PFSK-1 (cell line): ENCODE measurements around the gene TMEM143.

Experiments
- FOXP2 ChIP-seq: optimal IDR thresholded peaks from 2 replicates; pipeline ENCODE3; 2011; ENCODE audit warnings: borderline replicate concordance, control low read depth, inconsistent platforms; ENCODE audit not compliant: insufficient read depth; ENCODE audit errors: extremely low read length, extremely low read depth
- POLR2AphosphoS5 ChIP-seq: IDR thresholded peaks from 2 replicates; pipeline ENCODE4 v1.6.1; 2012; ENCODE audit warnings: low read depth, mild to moderate bottlenecking, control low read depth, low read length, moderate library complexity
- REST ChIP-seq, 2 experiments: IDR thresholded peaks; 2 replicates each; pipeline versions ENCODE4 v1.6.1 to v1.8.0; 2011 to 2012; ENCODE audit warnings: low read depth in 2 of 2, low read length in 2 of 2, control low read depth in 1 of 2, inconsistent platforms in 1 of 2, mild to moderate bottlenecking in 1 of 2, moderate library complexity in 1 of 2; ENCODE audit not compliant: insufficient read depth in 1 of 2
- SIN3A ChIP-seq: IDR thresholded peaks from 2 replicates; pipeline ENCODE4 v1.6.1; 2012; ENCODE audit warnings: mild to moderate bottlenecking, low read length, moderate library complexity, borderline replicate concordance; ENCODE audit not compliant: insufficient read depth
- TAF1 ChIP-seq: IDR thresholded peaks from 2 replicates; pipeline ENCODE4 v1.6.1; 2012; ENCODE audit warnings: low read length, control low read depth, borderline replicate concordance; ENCODE audit not compliant: insufficient read depth

Gene TMEM143

GRCh38 chr19:48319647-48320541, 43.8 kb downstream of the TMEM143 start:
- TF ChIP-seq FOXP2 (peak; percentile 13), SIN3A (no peak)

GRCh38 chr19:48318286-48318987, 45.3 kb downstream of the TMEM143 start:
- TF ChIP-seq TAF1, result no peak
- no peak for TF ChIP-seq REST (IDR thresholded peaks at IDR 0.05; ENCODE audit: insufficient read depth in 1 of 2, low read depth in 2 of 2, low read length in 2 of 2)
- no peak for TF ChIP-seq SIN3A
- no peak for TF ChIP-seq FOXP2
- TF ChIP-seq POLR2AphosphoS5, result no peak

GRCh38 chr19:48315712-48316111, 48.0 kb downstream of the TMEM143 start:
- no peak for TF ChIP-seq TAF1

- no peak for TF ChIP-seq SIN3A
- no peak for TF ChIP-seq TAF1
- TF ChIP-seq FOXP2, result no peak
- TF ChIP-seq POLR2AphosphoS5, result no peak
- TF ChIP-seq REST (IDR thresholded peaks at IDR 0.05; ENCODE audit: insufficient read depth in 1 of 2, low read depth in 2 of 2, low read length in 2 of 2), result no peak
Observed at GRCh38 chr19:48311384-48311783, 52.4 kb downstream of the TMEM143 start.

- TF ChIP-seq REST (IDR thresholded peaks at IDR 0.05; ENCODE audit: insufficient read depth in 1 of 2, low read depth in 2 of 2, low read length in 2 of 2) (no peak), POLR2AphosphoS5 (no peak), FOXP2 (no peak), TAF1 (no peak), SIN3A (no peak)
Observed at GRCh38 chr19:48310227-48310626, 53.5 kb downstream of the TMEM143 start.
